ENCODE results near the gene NRTN.
A peak's percentile ranks its signal among the peaks of the same experiment; 100 is the strongest.

The NRTN gene

DNA sequence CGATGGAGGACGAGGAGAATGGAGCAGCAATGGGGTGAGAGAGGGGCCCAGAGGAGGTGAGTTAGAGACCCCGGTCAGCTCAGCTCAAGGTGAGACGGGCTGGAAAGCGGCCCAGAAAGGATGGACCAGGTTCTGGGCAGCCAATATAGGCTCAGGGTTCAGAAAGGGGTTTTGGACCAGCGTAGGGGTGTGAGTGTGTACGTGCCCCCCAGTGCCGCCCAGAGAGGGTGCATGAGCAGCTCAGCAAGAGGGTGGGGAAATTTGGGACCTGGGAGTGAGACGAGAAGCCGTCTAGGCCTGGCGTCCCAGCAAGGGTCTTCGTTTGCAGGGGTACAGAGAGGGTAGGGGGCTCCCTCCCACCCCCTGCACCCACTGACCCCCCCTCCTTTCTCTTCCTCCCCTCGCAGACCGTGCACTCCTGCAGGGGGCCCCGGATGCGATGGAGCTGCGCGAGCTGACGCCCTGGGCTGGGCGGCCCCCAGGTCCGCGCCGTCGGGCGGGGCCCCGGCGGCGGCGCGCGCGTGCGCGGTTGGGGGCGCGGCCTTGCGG lies 22.5 kb downstream of the NRTN start:
- no peaks in the 10 kb centered on the region for H3K9me3 Mint-ChIP-seq
- peaks cover 12% of the 10 kb centered on the region for H3K4me1 Mint-ChIP-seq
- H3K27me3 Mint-ChIP-seq (ENCODE audit: low read depth), result no peaks in the 10 kb centered on the region
- peak overlapping the region; percentile 91 to 99 (median 92) for H3K4me3 Mint-ChIP-seq
- peak overlapping the region; percentile 79 to 97 (median 96) for H3K27ac Mint-ChIP-seq
- TF ChIP-seq, protein P1, sequence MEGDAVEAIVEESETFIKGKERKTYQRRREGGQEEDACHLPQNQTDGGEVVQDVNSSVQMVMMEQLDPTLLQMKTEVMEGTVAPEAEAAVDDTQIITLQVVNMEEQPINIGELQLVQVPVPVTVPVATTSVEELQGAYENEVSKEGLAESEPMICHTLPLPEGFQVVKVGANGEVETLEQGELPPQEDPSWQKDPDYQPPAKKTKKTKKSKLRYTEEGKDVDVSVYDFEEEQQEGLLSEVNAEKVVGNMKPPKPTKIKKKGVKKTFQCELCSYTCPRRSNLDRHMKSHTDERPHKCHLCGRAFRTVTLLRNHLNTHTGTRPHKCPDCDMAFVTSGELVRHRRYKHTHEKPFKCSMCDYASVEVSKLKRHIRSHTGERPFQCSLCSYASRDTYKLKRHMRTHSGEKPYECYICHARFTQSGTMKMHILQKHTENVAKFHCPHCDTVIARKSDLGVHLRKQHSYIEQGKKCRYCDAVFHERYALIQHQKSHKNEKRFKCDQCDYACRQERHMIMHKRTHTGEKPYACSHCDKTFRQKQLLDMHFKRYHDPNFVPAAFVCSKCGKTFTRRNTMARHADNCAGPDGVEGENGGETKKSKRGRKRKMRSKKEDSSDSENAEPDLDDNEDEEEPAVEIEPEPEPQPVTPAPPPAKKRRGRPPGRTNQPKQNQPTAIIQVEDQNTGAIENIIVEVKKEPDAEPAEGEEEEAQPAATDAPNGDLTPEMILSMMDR (IDR thresholded peaks at IDR 0.05; ENCODE audit: unreplicated experiment in 3 of 3), result no peak
- H3K36me3 Mint-ChIP-seq (ENCODE audit: low read depth), result no peaks in the 10 kb centered on the region

GRCh38 chr19:5827891-5828660 lies 23.2 kb downstream of the NRTN start:
- peaks cover 12% of the 10 kb centered on the region for H3K4me1 Mint-ChIP-seq
- no peaks in the 10 kb centered on the region for H3K9me3 Mint-ChIP-seq
- H3K36me3 Mint-ChIP-seq (ENCODE audit: low read depth), result no peaks in the 10 kb centered on the region
- TF ChIP-seq, protein P1 (IDR thresholded peaks at IDR 0.05; ENCODE audit: unreplicated experiment in 3 of 3), result no peak
- peak overlapping the region; percentile 97 to 99 (median 98) for H3K27ac Mint-ChIP-seq
- peaks cover 4% of the 10 kb centered on the region for H3K27me3 Mint-ChIP-seq (ENCODE audit: low read depth)
- peak overlapping the region; percentile 99 for H3K4me3 Mint-ChIP-seq

- TF ChIP-seq, protein P1 (IDR thresholded peaks at IDR 0.05; ENCODE audit: unreplicated experiment in 3 of 3), result no peak
- Mint-ChIP-seq H3K27ac (peak overlapping the region; percentile 97 to 99 (median 98)), H3K4me1 (peaks cover 12% of the 10 kb centered on the region), H3K4me3 (peak overlapping the region; percentile 99), H3K36me3 (ENCODE audit: low read depth) (no peaks in the 10 kb centered on the region), H3K27me3 (ENCODE audit: low read depth) (peaks cover 7% of the 10 kb centered on the region), H3K9me3 (no peaks in the 10 kb centered on the region)
Observed at GRCh38 chr19:5828661-5829566, 24.0 kb downstream of the NRTN start.

- peak overlapping the region; percentile 74 to 84 (median 77) for H3K4me3 Mint-ChIP-seq
- H3K36me3 Mint-ChIP-seq (ENCODE audit: low read depth), result no peaks in the 10 kb centered on the region
- TF ChIP-seq, protein P1 (IDR thresholded peaks at IDR 0.05; ENCODE audit: unreplicated experiment in 3 of 3), result no peak
- H3K9me3 Mint-ChIP-seq, result no peaks in the 10 kb centered on the region
- H3K27me3 Mint-ChIP-seq (ENCODE audit: low read depth), result peaks cover 11% of the 10 kb centered on the region
- peaks cover 12% of the 10 kb centered on the region for H3K4me1 Mint-ChIP-seq
- peak overlapping the region; percentile 67 to 99 (median 68) for H3K27ac Mint-ChIP-seq
Observed at GRCh38 chr19:5829567-5830310, 24.9 kb downstream of the NRTN start.

- H3K4me3 Mint-ChIP-seq, result no peak overlapping the region
- no peak overlapping the region for H3K27ac Mint-ChIP-seq
- peaks cover 11% of the 10 kb centered on the region for H3K27me3 Mint-ChIP-seq (ENCODE audit: low read depth)
- TF ChIP-seq, protein P1 (IDR thresholded peaks at IDR 0.05; ENCODE audit: unreplicated experiment in 3 of 3), result no peak
- peaks cover 12% of the 10 kb centered on the region for H3K4me1 Mint-ChIP-seq
- H3K9me3 Mint-ChIP-seq, result no peaks in the 10 kb centered on the region
- H3K36me3 Mint-ChIP-seq (ENCODE audit: low read depth), result no peaks in the 10 kb centered on the region
Observed at GRCh38 chr19:5831159-5831558, 26.3 kb downstream of the NRTN start.

Data from nephron (organoid).